ENCODE data around the gene FOXP1.

Gene FOXP1

GRCh38 chr3:71582612-71583565 is 639 bp downstream of the FOXP1 start:
- Histone ChIP-seq H3K36me3 (ENCODE audit: control insufficient read depth, insufficient read depth, low read length) (no peaks in the 10 kb centered on the region), H3K4me3 (replicated peaks; ENCODE audit: low read depth, low read length) (peak overlapping the region; percentile 56), H3K27me3 (replicated peaks; ENCODE audit: control insufficient read depth, insufficient read depth, low read length) (peaks cover 3% of the 10 kb centered on the region)
- no peak for DNase-seq (ENCODE audit: extremely low read depth, insufficient read length)
- TF ChIP-seq CTCF (IDR thresholded peaks at IDR 0.05; ENCODE audit: insufficient read depth, low read length, poor library complexity, severe bottlenecking): no peak

- peaks cover 3% of the 10 kb centered on the region for H3K27me3 ChIP-seq (replicated peaks; ENCODE audit: control insufficient read depth, insufficient read depth, low read length)
These were observed 1.4 kb downstream of the FOXP1 start for GRCh38 chr3:71582036-71582611.

GRCh38 chr3:71581457-71582035 is 2.0 kb downstream of the FOXP1 start:
- H3K27me3 ChIP-seq (replicated peaks; ENCODE audit: control insufficient read depth, insufficient read depth, low read length): peaks cover 3% of the 10 kb centered on the region
- H3K36me3 ChIP-seq (ENCODE audit: control insufficient read depth, insufficient read depth, low read length): no peaks in the 10 kb centered on the region
- no peak for DNase-seq (ENCODE audit: extremely low read depth, insufficient read length)
- TF ChIP-seq CTCF (IDR thresholded peaks at IDR 0.05; ENCODE audit: insufficient read depth, low read length, poor library complexity, severe bottlenecking): no peak
- H3K4me3 ChIP-seq (replicated peaks; ENCODE audit: low read depth, low read length): no peak overlapping the region; the same call in 1 of the 2 replicates

More at GRCh38 chr3:71582036-71582611, 1.4 kb downstream of the FOXP1 start:
- no peak for TF ChIP-seq CTCF (IDR thresholded peaks at IDR 0.05; ENCODE audit: insufficient read depth, low read length, poor library complexity, severe bottlenecking)
- H3K4me3 ChIP-seq (replicated peaks; ENCODE audit: low read depth, low read length): no peak overlapping the region; the same call in 1 of the 2 replicates
- no peak for DNase-seq (ENCODE audit: extremely low read depth, insufficient read length)
- no peaks in the 10 kb centered on the region for H3K36me3 ChIP-seq (ENCODE audit: control insufficient read depth, insufficient read depth, low read length)

- DNase-seq (ENCODE audit: extremely low read depth, insufficient read length): no peak
- H3K36me3 ChIP-seq (ENCODE audit: control insufficient read depth, insufficient read depth, low read length): no peaks in the 10 kb centered on the region
- peaks cover 3% of the 10 kb centered on the region for H3K27me3 ChIP-seq (replicated peaks; ENCODE audit: control insufficient read depth, insufficient read depth, low read length)
- no peak overlapping the region for H3K4me3 ChIP-seq (replicated peaks; ENCODE audit: low read depth, low read length)
- TF ChIP-seq CTCF (IDR thresholded peaks at IDR 0.05; ENCODE audit: insufficient read depth, low read length, poor library complexity, severe bottlenecking): no peak
These were observed 2.7 kb downstream of the FOXP1 start for GRCh38 chr3:71580636-71581456.

GRCh38 chr3:71579935-71580406 is 3.6 kb downstream of the FOXP1 start:
- Histone ChIP-seq H3K27me3 (replicated peaks; ENCODE audit: control insufficient read depth, insufficient read depth, low read length) (peaks cover 3% of the 10 kb centered on the region), H3K36me3 (ENCODE audit: control insufficient read depth, insufficient read depth, low read length) (no peaks in the 10 kb centered on the region), H3K4me3 (replicated peaks; ENCODE audit: low read depth, low read length) (no peak overlapping the region)
- TF ChIP-seq CTCF (IDR thresholded peaks at IDR 0.05; ENCODE audit: insufficient read depth, low read length, poor library complexity, severe bottlenecking): no peak
- DNase-seq (ENCODE audit: extremely low read depth, insufficient read length): no peak
